ENCODE measurements around the gene NRL. TPM values are rescaled to one million over a fixed set of nuclear protein-coding genes. Genes with fewer than 3 reads are reported as not detected.

The NRL gene
- total and polyA plus RNA-seq, 11 donors, result 1.3 to 3.0 (median 2.1) TPM

DNA sequence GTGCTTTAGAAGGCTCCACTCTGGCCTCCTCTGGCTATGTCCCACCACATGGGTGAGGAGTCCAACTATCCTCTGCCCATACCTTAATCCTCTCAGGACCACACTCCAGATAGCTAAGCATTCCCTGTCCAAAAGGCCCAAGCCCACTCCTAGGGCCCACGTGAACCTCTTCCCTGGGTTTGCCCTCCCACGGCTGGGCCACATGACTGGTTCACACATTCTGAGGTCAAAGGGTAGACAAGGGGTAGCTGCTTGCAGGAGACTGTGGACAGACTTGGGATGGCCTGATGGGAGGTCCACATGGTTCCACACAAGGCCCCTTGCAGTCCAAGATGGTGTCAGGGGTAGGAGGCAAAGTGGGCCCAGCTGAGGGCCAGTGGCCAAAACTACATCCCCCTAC lies 26.7 kb downstream of the NRL start:
- Histone ChIP-seq H3K9me3 (no peaks in the 10 kb centered on the region), H3K4me3 (no peak overlapping the region), H3K4me1 (peaks cover 0 to 9% (median 0%) of the 10 kb centered on the region in 12 donors), H3K36me3 (no peaks in the 10 kb centered on the region), H3K27me3 (no peaks in the 10 kb centered on the region), H3K27ac (no peak overlapping the region)
- 78 to 91% (median 86%) methylated on average over 2 of the region's 2 CpGs for whole genome bisulfite sequencing, 4 donors
- no peak for ATAC-seq
- intact Hi-C loops (cut with DNase I), result no loop called here
- DNase-seq, result peak in 1 of 5 donors; percentile 13
- no peak for TF ChIP-seq POLR2A (IDR thresholded peaks at IDR 0.05)
- TF ChIP-seq, protein P1, sequence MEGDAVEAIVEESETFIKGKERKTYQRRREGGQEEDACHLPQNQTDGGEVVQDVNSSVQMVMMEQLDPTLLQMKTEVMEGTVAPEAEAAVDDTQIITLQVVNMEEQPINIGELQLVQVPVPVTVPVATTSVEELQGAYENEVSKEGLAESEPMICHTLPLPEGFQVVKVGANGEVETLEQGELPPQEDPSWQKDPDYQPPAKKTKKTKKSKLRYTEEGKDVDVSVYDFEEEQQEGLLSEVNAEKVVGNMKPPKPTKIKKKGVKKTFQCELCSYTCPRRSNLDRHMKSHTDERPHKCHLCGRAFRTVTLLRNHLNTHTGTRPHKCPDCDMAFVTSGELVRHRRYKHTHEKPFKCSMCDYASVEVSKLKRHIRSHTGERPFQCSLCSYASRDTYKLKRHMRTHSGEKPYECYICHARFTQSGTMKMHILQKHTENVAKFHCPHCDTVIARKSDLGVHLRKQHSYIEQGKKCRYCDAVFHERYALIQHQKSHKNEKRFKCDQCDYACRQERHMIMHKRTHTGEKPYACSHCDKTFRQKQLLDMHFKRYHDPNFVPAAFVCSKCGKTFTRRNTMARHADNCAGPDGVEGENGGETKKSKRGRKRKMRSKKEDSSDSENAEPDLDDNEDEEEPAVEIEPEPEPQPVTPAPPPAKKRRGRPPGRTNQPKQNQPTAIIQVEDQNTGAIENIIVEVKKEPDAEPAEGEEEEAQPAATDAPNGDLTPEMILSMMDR (IDR thresholded peaks at IDR 0.05), result no peak

DNA sequence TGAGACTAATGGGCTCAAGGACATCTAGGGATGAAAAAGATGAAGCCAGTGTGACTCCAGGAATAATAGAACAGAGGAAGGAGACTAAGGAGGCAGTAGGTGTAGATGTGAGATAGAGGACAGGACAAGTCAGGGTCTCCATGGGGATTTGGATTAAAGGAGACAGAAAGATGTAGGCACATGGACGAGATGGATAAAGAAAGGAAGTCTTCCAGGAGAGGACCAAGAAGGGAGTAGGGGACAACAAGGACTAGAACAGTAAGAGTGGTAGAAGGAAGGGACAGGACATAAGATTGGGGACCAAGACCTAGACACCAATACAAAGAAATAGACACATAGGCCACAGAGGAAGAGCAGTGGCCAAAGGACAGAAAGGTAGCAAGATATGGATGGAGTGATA lies 27.7 kb downstream of the NRL start:
- WGBS, 4 donors, result 80 to 93% (median 86%) methylated on average over 1 of the region's 1 CpG
- Histone ChIP-seq H3K9me3 (no peaks in the 10 kb centered on the region), H3K4me1 (no peaks in the 10 kb centered on the region), H3K27me3 (peaks cover 0 to 4% (median 0%) of the 10 kb centered on the region in 9 donors), H3K36me3 (no peaks in the 10 kb centered on the region), H3K4me3 (no peak overlapping the region), H3K27ac (no peak overlapping the region)
- intact Hi-C loops (cut with DNase I), result loop anchor here in 1 of 10 donors (2.0 kb wide), 1 partner anchor 26 kb away; no protein-coding TSS in a partner anchor
- DNase-seq (no peak), ATAC-seq (no peak)
- TF ChIP-seq, protein P1 (IDR thresholded peaks at IDR 0.05), result no peak
- no peak for TF ChIP-seq POLR2A (IDR thresholded peaks at IDR 0.05)

DNA sequence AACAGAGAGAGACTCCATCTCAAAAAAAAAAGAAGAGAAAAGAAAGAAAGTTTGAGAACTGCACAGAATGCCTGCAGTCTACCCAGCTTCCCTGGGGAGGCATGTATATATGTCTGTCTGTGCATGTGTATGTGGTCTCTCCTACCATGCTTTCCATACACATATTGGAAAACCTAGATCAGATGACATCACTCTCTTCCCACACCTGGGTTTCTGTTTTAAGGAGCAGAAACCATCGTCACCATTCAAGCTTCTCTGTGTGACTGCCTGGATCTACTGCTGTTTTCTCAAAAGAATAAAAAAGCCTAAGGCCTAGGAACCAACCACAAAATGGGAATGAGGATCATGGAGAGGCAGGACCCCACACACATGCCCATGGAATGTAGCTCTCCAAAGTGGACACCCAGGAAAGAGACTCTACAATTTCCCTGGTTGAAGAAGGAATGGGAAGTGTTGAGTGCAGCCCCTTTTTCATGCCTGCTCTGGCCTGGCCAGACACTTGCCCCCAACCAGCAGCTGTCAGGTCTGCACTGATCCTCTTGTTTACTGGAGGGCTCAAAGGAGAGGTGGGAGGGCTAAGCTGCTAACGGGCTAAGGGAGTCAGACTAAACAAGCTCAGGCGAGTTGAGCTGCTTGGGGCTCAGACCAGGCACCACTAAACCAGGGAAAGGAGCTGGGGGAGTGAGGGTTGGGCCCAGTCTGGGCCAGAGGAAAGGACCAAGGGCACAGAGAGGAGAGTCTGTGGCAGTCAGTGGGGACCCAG lies 28.4 kb downstream of the NRL start:
- no peak for ATAC-seq
- WGBS, 4 donors, result 80 to 88% (median 85%) methylated on average over 3 of the region's 3 CpGs
- intact Hi-C loops (cut with DNase I), result loop anchor here in 1 of 10 donors (2.0 kb wide), 1 partner anchor 26 kb away; no protein-coding TSS in a partner anchor

DNA sequence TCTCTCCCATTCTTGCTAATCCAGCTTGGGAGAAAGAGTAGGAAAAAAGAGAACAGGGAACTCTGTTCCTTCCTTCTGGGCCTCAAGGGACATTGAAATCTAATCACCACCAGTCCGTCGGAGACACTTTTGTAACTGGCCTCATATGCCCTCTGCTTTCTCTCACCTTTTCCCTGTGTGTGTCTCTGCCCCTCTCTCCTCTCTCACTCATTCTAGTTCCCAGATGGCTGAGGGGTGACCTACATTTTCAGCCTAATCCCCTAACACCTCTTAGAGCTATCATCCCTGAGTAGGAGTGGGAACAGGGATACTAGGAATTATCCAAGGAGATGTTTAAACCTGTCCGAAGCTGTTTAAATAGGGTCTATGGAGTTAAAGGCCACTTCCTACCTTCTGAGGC lies 29.5 kb downstream of the NRL start:
- Histone ChIP-seq H3K4me1 (peaks cover 0 to 14% (median 10%) of the 10 kb centered on the region in 12 donors), H3K27me3 (peaks cover 0 to 16% (median 3%) of the 10 kb centered on the region in 9 donors), H3K9me3 (no peaks in the 10 kb centered on the region), H3K27ac (no peak overlapping the region), H3K36me3 (no peaks in the 10 kb centered on the region), H3K4me3 (no peak overlapping the region)
- TF ChIP-seq POLR2A (IDR thresholded peaks at IDR 0.05), result no peak
- no peak for ATAC-seq
- WGBS, 4 donors, result 68 to 80% (median 70%) methylated on average over 3 of the region's 3 CpGs
- no peak for DNase-seq
- intact Hi-C loops (cut with DNase I), result no loop called here

More for the DNA sequence above, 28.4 kb downstream of the NRL start:
- no peaks in the 10 kb centered on the region for H3K36me3 ChIP-seq
- no peak overlapping the region for H3K4me3 ChIP-seq
- peaks cover 0 to 10% (median 0%) of the 10 kb centered on the region in 9 donors for H3K27me3 ChIP-seq
- H3K27ac ChIP-seq, result no peak overlapping the region
- peaks cover 0 to 6% (median 4%) of the 10 kb centered on the region in 12 donors for H3K4me1 ChIP-seq
- no peaks in the 10 kb centered on the region for H3K9me3 ChIP-seq
- DNase-seq, result no peak
- no peak for TF ChIP-seq POLR2A (IDR thresholded peaks at IDR 0.05)
- TF ChIP-seq, protein P1 (IDR thresholded peaks at IDR 0.05), result no peak

All from heart left ventricle (tissue), 16 donors.